ENCODE data around the gene POP7.
"Not testable (repeated sequence)": the region's sequence is repeated elsewhere in the genome, so short reads cannot be mapped to it uniquely, and the experiment has no call there.

Gene POP7

GRCh38 chr7:100705753-100706671 lies at the start of gene POP7:
TSS of gene POP7 (plus strand) at chr7:100706121. CDS start at chr7:100706831, 710 bp downstream.
- FAIRE-seq (peak; percentile 54), DNase-seq (ENCODE audit: insufficient read length, low spot score) (peak; percentile 84)

DNA sequence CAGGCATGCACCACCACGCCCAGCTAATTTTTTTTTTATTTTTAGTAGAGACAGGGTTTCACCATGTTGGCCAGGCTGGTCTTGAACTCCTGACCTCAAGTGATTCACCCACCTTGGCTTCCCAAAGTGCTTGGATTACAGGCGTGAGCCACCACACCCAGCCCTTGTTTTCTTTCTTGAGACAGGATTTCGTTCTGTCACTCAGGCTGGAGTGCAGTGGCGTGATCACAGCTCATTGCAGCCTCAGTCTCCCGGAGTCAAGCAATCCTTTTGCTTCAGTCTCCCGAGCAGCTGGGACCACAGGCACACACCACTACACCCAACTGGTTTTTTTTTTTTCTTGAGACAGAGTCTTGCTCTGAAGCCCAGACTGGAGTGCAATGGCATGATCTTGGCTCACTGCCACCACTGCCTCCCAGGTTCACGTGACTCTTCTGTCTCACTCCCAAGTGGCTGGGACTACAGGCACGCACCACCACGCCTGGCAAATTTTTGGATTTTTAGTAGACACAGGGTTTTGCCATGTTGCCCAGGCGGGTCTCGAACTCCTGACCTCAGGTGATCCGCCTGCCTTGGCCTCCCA lies 43.6 kb upstream of the POP7 start:
- not testable (repeated sequence) for DNase-seq (ENCODE audit: insufficient read length, low spot score); FAIRE-seq

GRCh38 chr7:100665168-100665726 lies 40.7 kb upstream of the POP7 start:
- no peak for DNase-seq (ENCODE audit: insufficient read length, low spot score)
- FAIRE-seq = no peak

GRCh38 chr7:100667331-100668068 lies 38.4 kb upstream of the POP7 start:
- DNase-seq (ENCODE audit: insufficient read length, low spot score) (no peak), FAIRE-seq (no peak)

DNA sequence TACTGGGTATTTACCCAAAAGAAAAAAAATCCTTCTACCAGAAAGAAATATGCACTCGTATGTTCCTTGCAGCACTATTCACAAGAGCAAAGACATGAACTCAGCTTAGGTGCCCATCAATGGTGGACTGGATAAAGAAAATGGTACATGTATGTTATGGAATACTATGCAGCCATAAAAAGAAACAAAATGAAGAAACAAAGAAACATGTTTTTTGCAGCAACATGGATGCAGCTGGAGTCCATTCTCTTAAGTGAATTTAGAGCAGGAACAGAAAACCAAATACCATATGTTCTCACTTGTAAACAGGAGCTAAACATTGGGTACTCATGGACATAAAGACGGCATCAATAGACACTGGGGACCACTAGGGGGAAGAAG lies 37.9 kb upstream of the POP7 start:
- DNase-seq (ENCODE audit: insufficient read length, low spot score) (no peak), FAIRE-seq (no peak)

DNA sequence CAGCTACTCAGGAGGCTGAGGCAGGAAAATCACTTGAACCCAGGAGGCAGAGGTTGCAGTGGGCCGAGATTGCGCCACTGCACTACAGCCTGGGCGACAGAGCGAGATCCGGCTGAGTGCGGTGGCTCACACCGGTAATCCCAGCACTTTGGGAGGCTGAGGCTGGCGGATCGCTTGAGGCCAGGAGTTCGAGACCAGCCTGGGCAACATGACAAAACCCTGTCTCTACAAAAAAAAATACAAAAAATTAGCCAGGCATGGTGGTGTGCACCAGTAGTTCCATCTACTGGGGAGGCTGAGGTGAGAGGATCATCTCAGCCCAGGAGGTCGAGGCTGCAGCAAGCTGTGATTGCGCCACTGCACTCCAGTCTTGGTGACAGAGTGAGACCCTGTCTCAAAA lies 36.8 kb upstream of the POP7 start:
- not testable (repeated sequence) for DNase-seq (ENCODE audit: insufficient read length, low spot score); FAIRE-seq

- FAIRE-seq = no peak
- DNase-seq (ENCODE audit: insufficient read length, low spot score) = no peak
Observed at GRCh38 chr7:100670074-100670473, 35.8 kb upstream of the POP7 start.

DNA sequence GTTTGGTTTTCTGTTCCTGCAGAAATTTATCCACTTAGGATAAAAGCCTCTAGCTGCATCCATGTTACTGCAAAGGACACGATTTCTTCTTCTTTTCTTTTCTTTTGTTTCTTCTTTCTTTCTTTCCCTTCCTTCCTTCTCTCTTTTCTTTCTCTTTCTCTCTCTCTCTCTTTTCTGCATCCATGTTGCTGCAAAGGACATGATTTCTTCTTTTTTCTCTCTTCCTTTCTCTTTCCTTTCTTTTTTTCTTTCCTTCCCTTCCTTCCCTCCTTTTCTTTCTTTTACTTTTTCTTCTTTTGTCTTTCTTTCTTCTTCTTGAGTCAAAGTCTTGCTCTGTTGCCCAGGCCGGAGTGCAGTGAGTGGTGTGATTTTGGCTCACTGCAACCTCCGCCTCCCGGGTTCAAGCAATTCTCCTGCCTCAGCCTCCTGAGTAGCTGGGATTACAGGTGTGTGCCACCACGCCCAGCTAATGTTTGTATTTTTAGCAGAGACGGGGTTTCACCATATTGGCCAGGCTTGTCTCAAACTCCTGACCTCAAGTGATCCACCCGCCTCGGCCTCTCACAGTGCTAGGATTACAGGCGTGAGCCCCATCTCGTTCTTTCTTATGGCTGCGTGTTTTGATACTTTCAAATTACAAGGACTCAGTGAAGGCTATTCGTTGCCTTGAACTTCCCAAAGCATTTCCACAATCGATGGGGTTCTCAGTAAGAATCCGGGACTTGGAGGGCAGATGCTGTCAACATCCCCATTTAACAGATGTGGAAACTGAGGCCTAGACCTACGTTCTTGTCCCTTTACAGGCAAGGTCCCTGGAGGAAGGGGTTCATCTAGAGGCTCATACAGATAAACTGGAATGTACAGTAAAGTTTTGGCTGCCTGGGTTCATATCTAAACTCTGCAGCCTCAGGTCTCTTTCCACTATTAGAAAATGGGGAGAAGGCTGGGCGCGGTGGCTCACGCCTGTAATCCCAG lies 34.3 kb upstream of the POP7 start:
- DNase-seq (ENCODE audit: insufficient read length, low spot score) (no peak), FAIRE-seq (no peak)

DNA sequence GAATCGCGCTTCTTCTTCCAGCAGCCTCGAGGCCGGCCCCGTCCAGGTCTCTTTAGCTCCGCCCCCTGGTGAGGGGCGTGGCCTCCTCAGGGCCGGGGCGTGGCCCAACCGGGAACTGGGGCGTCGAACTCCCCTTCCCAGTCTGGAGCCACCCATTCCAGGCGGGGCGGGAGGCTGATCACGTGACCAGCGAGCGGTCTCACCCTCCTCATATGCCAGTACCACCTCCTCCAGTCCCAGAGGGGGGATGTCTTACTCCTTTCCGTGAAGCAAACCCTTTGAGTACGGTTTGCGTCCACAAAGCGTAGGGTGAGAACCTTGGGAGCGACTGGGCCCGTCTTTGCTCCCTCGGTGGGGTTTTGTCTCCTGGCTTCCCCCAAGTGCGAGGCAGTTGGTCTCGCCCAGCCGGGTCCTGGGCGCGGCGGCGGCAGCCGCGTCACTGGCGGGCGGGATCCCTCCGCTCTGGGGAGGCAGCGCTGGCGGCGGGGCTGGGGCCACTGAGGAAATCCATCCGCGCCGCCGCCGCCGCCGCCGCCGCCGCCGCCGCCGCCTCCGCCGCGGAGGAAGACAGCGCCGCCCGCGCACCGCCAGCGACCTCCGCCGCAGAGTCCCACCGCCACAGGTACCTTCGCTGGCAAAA lies 32.5 kb upstream of the POP7 start, which contains the start of gene GNB2:
GNB2 (plus strand) TSS at position 439 of the 640 bp plus-strand sequence. CDS start 2,526 bp downstream, outside the sequence.
- DNase-seq (ENCODE audit: insufficient read length, low spot score) (peak; percentile 88), FAIRE-seq (peak; percentile 92)

GRCh38 chr7:100673942-100674410 lies 31.9 kb upstream of the POP7 start:
- no peak for DNase-seq (ENCODE audit: insufficient read length, low spot score)

DNA sequence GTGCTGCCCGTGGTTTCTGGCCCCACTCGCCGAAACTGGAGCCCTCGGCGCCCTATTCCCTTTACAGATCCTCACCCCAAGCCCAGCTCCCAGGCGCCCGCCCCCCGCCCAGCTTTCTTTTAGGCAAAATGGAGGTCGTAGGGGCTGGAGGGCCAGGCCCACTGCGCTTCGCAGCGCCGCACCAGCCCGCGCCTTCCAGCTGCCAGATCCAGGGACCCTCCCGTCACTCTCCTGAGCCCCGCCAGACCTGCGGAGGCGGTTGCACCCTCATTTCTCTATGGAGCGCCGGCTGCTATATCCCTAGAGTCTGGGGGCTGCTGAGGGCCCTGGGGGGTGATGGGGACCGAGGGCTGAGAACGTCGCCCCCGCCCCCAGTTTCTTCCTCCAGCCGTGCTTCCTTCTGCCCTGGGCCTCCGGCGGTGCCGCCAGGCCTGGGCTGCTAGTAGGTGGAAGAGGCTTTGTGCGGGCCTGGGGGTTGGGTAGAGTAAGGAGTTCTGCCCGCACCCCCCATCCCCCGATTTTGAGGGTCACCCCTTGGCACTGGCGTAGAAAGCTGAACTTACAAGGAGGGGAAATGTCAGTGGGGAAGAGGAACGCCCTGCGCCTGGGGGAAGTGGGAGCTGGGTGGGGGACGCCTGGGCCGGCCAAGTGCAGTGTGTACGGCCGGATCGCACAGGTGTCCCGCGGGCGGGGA lies 31.4 kb upstream of the POP7 start:
- DNase-seq (ENCODE audit: insufficient read length, low spot score) (no peak), FAIRE-seq (no peak)

More at GRCh38 chr7:100673942-100674410, 31.9 kb upstream of the POP7 start:
- FAIRE-seq = no peak

GRCh38 chr7:100675105-100675451 lies 30.8 kb upstream of the POP7 start:
- FAIRE-seq = no peak
- DNase-seq (ENCODE audit: insufficient read length, low spot score) = no peak

GRCh38 chr7:100675581-100676350 lies 30.2 kb upstream of the POP7 start:
- DNase-seq (ENCODE audit: insufficient read length, low spot score) = peak; percentile 39
- no peak for FAIRE-seq

DNA sequence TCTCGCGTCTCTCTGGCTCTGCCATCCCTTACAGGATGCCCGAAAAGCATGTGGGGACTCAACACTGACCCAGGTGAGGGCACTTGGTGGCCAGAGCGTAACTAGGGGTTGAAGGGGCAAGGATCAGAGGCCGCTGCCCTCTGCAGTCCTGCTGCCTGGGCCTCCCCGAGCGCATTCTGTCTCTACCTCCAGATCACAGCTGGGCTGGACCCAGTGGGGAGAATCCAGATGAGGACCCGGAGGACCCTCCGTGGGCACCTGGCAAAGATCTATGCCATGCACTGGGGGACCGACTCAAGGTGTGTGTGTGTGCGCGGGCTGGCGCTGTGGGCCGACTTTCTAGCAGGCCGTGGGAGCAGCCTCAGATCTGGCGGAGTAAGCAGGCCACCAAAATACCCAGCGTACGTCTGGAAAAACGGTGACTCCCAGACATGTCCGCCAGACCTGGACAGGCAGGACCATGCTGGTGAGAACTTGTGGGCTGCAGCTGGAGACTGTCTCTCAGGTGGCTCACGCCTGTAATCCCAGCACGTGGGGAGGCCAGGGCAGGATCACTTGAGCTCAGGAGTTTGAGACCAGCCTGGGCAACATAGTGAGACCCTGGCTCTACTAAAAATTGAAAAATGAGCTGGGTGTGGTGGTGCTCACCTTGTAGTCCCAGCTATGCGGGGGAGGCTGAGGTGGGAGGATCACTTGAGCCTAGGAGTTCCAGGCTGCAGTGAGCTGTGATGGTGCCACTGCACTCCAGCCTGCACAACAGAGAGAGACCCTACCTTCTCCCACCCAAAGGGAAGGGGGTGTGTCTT lies 29.2 kb upstream of the POP7 start:
- DNase-seq (ENCODE audit: insufficient read length, low spot score) (no peak), FAIRE-seq (no peak)

DNA sequence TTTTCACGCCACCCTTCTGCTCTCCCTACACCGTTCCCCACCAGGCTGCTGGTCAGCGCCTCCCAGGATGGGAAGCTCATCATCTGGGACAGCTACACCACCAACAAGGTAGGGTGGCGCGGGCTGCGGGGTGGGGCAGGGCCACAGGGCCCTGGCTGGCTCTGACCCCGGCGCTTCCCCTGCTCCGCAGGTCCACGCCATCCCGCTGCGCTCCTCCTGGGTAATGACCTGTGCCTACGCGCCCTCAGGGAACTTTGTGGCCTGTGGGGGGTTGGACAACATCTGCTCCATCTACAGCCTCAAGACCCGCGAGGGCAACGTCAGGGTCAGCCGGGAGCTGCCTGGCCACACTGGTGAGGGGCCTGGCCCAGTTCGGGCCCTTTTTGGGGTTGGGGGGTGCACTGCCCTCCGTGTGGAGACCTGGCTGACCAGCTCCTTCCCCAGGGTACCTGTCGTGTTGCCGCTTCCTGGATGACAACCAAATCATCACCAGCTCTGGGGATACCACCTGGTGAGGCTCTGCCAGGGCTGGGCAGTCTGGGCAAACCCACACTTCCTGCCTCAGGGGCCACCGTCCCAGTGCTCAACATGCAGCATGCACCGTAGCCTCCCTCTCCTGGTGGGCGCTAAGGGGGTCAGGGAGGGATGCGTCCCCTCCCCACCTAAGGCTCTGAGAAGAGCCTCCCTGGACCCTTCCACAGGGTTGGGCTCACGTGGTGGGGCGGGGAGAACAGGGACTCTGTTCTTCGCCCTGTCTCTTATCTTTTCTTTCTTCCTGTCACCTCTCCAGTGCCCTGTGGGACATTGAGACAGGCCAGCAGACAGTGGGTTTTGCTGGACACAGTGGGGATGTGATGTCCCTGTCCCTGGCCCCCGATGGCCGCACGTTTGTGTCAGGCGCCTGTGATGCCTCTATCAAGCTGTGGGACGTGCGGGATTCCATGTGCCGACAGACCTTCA lies 28.3 kb upstream of the POP7 start:
- FAIRE-seq = no peak

More for the DNA sequence above, 28.3 kb upstream of the POP7 start:
- no peak for DNase-seq (ENCODE audit: insufficient read length, low spot score)
